GM12878 (cell line): ENCODE data around the gene CHFR. TPM values are rescaled to one million over a fixed set of nuclear protein-coding genes. Genes with fewer than 3 reads are reported as not detected.

Source experiments
- BCL11A ChIP-seq: IDR thresholded peaks from 2 replicates; pipeline ENCODE4 v1.6.1; 2011; ENCODE audit warnings: low read depth, low read length
- BRCA1 ChIP-seq: IDR thresholded peaks from 2 replicates; pipeline ENCODE4 v1.6.1; 2011; ENCODE audit warnings: low read depth, low read length, improper control_type of control experiment
- CHD1 ChIP-seq: IDR thresholded peaks from 2 replicates; pipeline ENCODE4 v1.6.1; 2012; ENCODE audit warnings: low read depth, low read length, improper control_type of control experiment
- DPF2 ChIP-seq: fragments of 450-650 bp; IDR thresholded peaks from 2 replicates; pipeline ENCODE4 v1.6.1; 2017; ENCODE audit warnings: mild to moderate bottlenecking
- GATAD2B ChIP-seq: fragments of 450-650 bp; conservative IDR thresholded peaks from 2 replicates; pipeline ENCODE4 v1.6.1; 2017; ENCODE audit warnings: low read depth, mild to moderate bottlenecking, moderate library complexity
- MYB ChIP-seq: fragments of 150-350 bp; IDR thresholded peaks from 2 replicates; pipeline ENCODE4 v1.6.1; 2014; ENCODE audit warnings: mild to moderate bottlenecking, low read depth, low read length, borderline replicate concordance
- NFYB ChIP-seq: IDR thresholded peaks from 2 replicates; pipeline ENCODE4 v1.6.1; 2011; ENCODE audit warnings: low read depth, mild to moderate bottlenecking, low read length, improper control_type of control experiment, moderate library complexity; ENCODE audit not compliant: insufficient read depth
- RBBP5 ChIP-seq: fragments of 200-600 bp; sonication (generic); conservative IDR thresholded peaks from 2 replicates; pipeline ENCODE4 v1.6.1; 2016
- RCOR1 ChIP-seq: conservative IDR thresholded peaks from 2 replicates; pipeline ENCODE4 v1.6.1; 2012; ENCODE audit warnings: low read depth, low read length, improper control_type of control experiment
- RELB ChIP-seq: fragments of 450-650 bp; IDR thresholded peaks from 2 replicates; pipeline ENCODE4 v1.6.1; 2017; ENCODE audit warnings: low read depth, mild to moderate bottlenecking, moderate library complexity
- SREBF2 ChIP-seq: IDR thresholded peaks from 2 replicates; pipeline ENCODE4 v1.6.1; 2012; ENCODE audit warnings: mild to moderate bottlenecking, low read length
- STAT3 ChIP-seq: IDR thresholded peaks from 2 replicates; pipeline ENCODE4 v1.6.1; 2011; ENCODE audit warnings: low read depth, low read length, improper control_type of control experiment
- TCF7 ChIP-seq: IDR thresholded peaks from 2 replicates; pipeline ENCODE4 v1.6.1; 2014; ENCODE audit warnings: antibody characterized with exemption, borderline replicate concordance
- ZBTB11 ChIP-seq: fragments of 450-650 bp; formaldehyde crosslinking; IDR thresholded peaks from 2 replicates; pipeline ENCODE4 v1.5.0; 2022; ENCODE audit warnings: mild to moderate bottlenecking, missing genetic modification characterization
- ZBTB4 ChIP-seq: fragments of 450-650 bp; formaldehyde crosslinking; IDR thresholded peaks from 2 replicates; pipeline ENCODE4 v1.4.0; 2022; ENCODE audit warnings: mild to moderate bottlenecking, moderate library complexity
- ZBTB40 ChIP-seq: fragments of 450-650 bp; IDR thresholded peaks from 2 replicates; pipeline ENCODE4 v1.6.1; 2016; ENCODE audit warnings: mild to moderate bottlenecking, moderate library complexity, borderline replicate concordance
- ZNF622 ChIP-seq: fragments of 450-650 bp; IDR thresholded peaks from 2 replicates; pipeline ENCODE4 v1.6.1; 2017; ENCODE audit warnings: mild to moderate bottlenecking, inconsistent platforms
- polyA plus RNA-seq, 11 experiments: library from polyadenylated mRNA; depleted of rRNA in 4 of 11; unstranded in 6 of 11; stranded (reverse) in 5 of 11; fragments of >200 nt; fragmentation: Nextera tagmentation in 4 of 11; fragmentation: Illumina TruSeq in 1 of 11; extraction: Ambion mirVana in 4 of 11; extraction: Trizol in 1 of 11; gene quantifications; 1 replicate in 1 of 11; 2 replicates in 10 of 11; pipeline versions ENCODE4 v1.2.1 to v1.2.3, GENCODE V29; 2011 to 2016; ENCODE audit warnings: inconsistent platforms in 2 of 11, missing spikeins in 2 of 11, low read depth in 1 of 11
- total RNA-seq, 4 experiments: library from RNA; depleted of rRNA in 3 of 4; stranded (reverse); fragments of >200 nt in 3 of 4; fragmentation: Illumina TruSeq in 1 of 4; extraction: Trizol in 1 of 4; gene quantifications; 2 replicates each; pipeline versions ENCODE4 v1.2.1 to v1.2.3, GENCODE V29; 2013 to 2021

CHFR gene
- total and polyA plus RNA-seq, 10 of the 15 experiments (the other 5 are each of a cell fraction or from before 2014, with no cell fraction given) = 1.1 to 49.4 (median 34.4) TPM

GRCh38 chr12:132828706-132829534, 58.5 kb downstream of the CHFR start, which contains the start of gene GOLGA3 (continued):
- TF ChIP-seq ZBTB40 (peak; percentile 100), TCF7 (no peak), ZNF622 (no peak), STAT3 (no peak), NFYB (no peak), BRCA1 (no peak), ZBTB11 (CRISPR knock-in tag) (peak; percentile 97), RBBP5 (no peak), GATAD2B (peak; percentile 79; the same call in 1 of the 2 replicates), DPF2 (no peak), MYB (0 out of 2 replicates have a peak, but pooled peaks have one; percentile 26), BCL11A (no peak), RELB (peak; percentile 98), ZBTB4 (CRISPR knock-in tag) (no peak), SREBF2 (peak; percentile 59), CHD1 (no peak), RCOR1 (0 out of 2 replicates have a peak, but pooled peaks have one; percentile 32)
